Panc1 (cell line): ENCODE measurements around the gene C3orf70.

ENCODE experiments used
- POLR2AphosphoS5 ChIP-seq: IDR thresholded peaks from 2 replicates; pipeline ENCODE4 v1.6.1; 2012; ENCODE audit warnings: mild to moderate bottlenecking, low read depth, low read length, moderate library complexity
- REST ChIP-seq, 2 experiments: IDR thresholded peaks; 2 replicates each; pipeline ENCODE4 v1.6.1; 2011 to 2012; ENCODE audit warnings: low read depth in 2 of 2, control low read depth in 1 of 2, low read length in 1 of 2, mild to moderate bottlenecking in 1 of 2, moderate library complexity in 1 of 2; ENCODE audit not compliant: insufficient read depth in 1 of 2
- TCF7L2 ChIP-seq: IDR thresholded peaks from 2 replicates; pipeline ENCODE4 v1.6.1; 2011; ENCODE audit warnings: mild to moderate bottlenecking, low read depth, low read length, inconsistent platforms
- TF ChIP-seq, protein P1 (sequence below): fragments of 450-650 bp; IDR thresholded peaks from 2 replicates; pipeline ENCODE4 v1.5.1; 2017; ENCODE audit warnings: mild to moderate bottlenecking

GRCh38 chr3:185155678-185156077, 2.8 kb upstream of the C3orf70 start:
- TF ChIP-seq, protein P1, sequence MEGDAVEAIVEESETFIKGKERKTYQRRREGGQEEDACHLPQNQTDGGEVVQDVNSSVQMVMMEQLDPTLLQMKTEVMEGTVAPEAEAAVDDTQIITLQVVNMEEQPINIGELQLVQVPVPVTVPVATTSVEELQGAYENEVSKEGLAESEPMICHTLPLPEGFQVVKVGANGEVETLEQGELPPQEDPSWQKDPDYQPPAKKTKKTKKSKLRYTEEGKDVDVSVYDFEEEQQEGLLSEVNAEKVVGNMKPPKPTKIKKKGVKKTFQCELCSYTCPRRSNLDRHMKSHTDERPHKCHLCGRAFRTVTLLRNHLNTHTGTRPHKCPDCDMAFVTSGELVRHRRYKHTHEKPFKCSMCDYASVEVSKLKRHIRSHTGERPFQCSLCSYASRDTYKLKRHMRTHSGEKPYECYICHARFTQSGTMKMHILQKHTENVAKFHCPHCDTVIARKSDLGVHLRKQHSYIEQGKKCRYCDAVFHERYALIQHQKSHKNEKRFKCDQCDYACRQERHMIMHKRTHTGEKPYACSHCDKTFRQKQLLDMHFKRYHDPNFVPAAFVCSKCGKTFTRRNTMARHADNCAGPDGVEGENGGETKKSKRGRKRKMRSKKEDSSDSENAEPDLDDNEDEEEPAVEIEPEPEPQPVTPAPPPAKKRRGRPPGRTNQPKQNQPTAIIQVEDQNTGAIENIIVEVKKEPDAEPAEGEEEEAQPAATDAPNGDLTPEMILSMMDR, result no peak
- TF ChIP-seq REST (IDR thresholded peaks at IDR 0.05; ENCODE audit: insufficient read depth in 1 of 2, low read depth in 2 of 2, low read length in 1 of 2) (no peak), POLR2AphosphoS5 (no peak), TCF7L2 (no peak)
